Liver (tissue), 9 donors: Measurements from ENCODE around the gene TACSTD2. TPM values are rescaled to one million over a fixed set of nuclear protein-coding genes. Genes with fewer than 3 reads are reported as not detected.

Experiments used
- DNase-seq: peaks from one replicate; pipeline ENCODE4 v3.0.0-alpha.2; 2017; ENCODE audit warnings: low spot score
- H3K27ac ChIP-seq, 2 donors: one replicate each; pipeline ENCODE4 v1.7.0; 2013; ENCODE audit warnings: inconsistent platforms in 2 of 2, low read length in 2 of 2, control low read depth in 1 of 2, low read depth in 1 of 2, mild to moderate bottlenecking in 1 of 2
- H3K27me3 ChIP-seq, 4 donors: one replicate each; pipeline versions ENCODE4 v1.6.1 to v1.7.0; 2013; ENCODE audit warnings: low read length in 3 of 4, inconsistent platforms in 1 of 4, mild to moderate bottlenecking in 1 of 4, moderate library complexity in 1 of 4; ENCODE audit not compliant: control insufficient read depth in 4 of 4, insufficient read depth in 4 of 4
- H3K36me3 ChIP-seq, 4 donors: one replicate each; pipeline versions ENCODE4 v1.6.1 to v1.7.0; 2013; ENCODE audit warnings: low read length in 3 of 4, mild to moderate bottlenecking in 3 of 4, low read depth in 1 of 4, moderate library complexity in 1 of 4; ENCODE audit not compliant: control insufficient read depth in 4 of 4, insufficient read depth in 3 of 4
- H3K4me1 ChIP-seq, 4 donors: one replicate each; pipeline versions ENCODE4 v1.6.1 to v1.7.0; 2013; ENCODE audit warnings: low read length in 3 of 4, mild to moderate bottlenecking in 3 of 4, moderate library complexity in 1 of 4; ENCODE audit not compliant: control insufficient read depth in 4 of 4, insufficient read depth in 4 of 4
- H3K4me3 ChIP-seq, 3 donors: one replicate each; pipeline versions ENCODE4 v1.6.1 to v1.7.0; 2013; ENCODE audit warnings: low read length in 3 of 3, control low read depth in 1 of 3, low read depth in 1 of 3, mild to moderate bottlenecking in 1 of 3
- H3K9ac ChIP-seq, 2 donors: one replicate each; pipeline ENCODE4 v1.7.0; 2013; ENCODE audit warnings: low read length in 2 of 2, mild to moderate bottlenecking in 2 of 2, moderate library complexity in 2 of 2, control low read depth in 1 of 2, low read depth in 1 of 2
- H3K9me3 ChIP-seq, 4 donors: one replicate each; pipeline versions ENCODE4 v1.6.1 to v1.7.0; 2013; ENCODE audit warnings: low read length in 3 of 4; ENCODE audit not compliant: control insufficient read depth in 4 of 4
- ATF3 ChIP-seq: IDR thresholded peaks from 2 replicates; pipeline ENCODE4 v1.6.1; 2016; ENCODE audit warnings: antibody characterized with exemption
- CTCF ChIP-seq: fragments of 150-350 bp; IDR thresholded peaks from 2 replicates; pipeline ENCODE4 v1.5.1; 2017; ENCODE audit warnings: improper control_type of control experiment, low read depth, low read length; ENCODE audit not compliant: missing input control
- EGR1 ChIP-seq, 2 donors: IDR thresholded peaks; 2 replicates each; pipeline ENCODE4 v1.6.1; 2016 to 2018; ENCODE audit warnings: antibody characterized with exemption in 2 of 2, low read depth in 2 of 2
- FOXA1 ChIP-seq: IDR thresholded peaks from 2 replicates; pipeline ENCODE4 v1.6.1; 2016; ENCODE audit warnings: antibody characterized with exemption
- FOXA2 ChIP-seq: IDR thresholded peaks from 2 replicates; pipeline ENCODE4 v1.6.1; 2016; ENCODE audit warnings: antibody characterized with exemption
- GABPA ChIP-seq, 2 donors: IDR thresholded peaks in 1 of 2; conservative IDR thresholded peaks in 1 of 2; 2 replicates each; pipeline ENCODE4 v1.6.1; 2016; ENCODE audit warnings: antibody characterized with exemption in 2 of 2, mild to moderate bottlenecking in 1 of 2, moderate library complexity in 1 of 2
- HNF4A ChIP-seq, 2 donors: conservative IDR thresholded peaks; 2 replicates each; pipeline ENCODE4 v1.6.1; 2016; ENCODE audit warnings: antibody characterized with exemption in 2 of 2, mild to moderate bottlenecking in 2 of 2
- HNF4G ChIP-seq: IDR thresholded peaks from 2 replicates; pipeline ENCODE4 v1.6.1; 2016; ENCODE audit warnings: antibody characterized with exemption
- JUND ChIP-seq, 2 donors: IDR thresholded peaks; 2 replicates each; pipeline ENCODE4 v1.6.1; 2016; ENCODE audit warnings: antibody characterized with exemption in 2 of 2
- MAX ChIP-seq: IDR thresholded peaks from 2 replicates; pipeline ENCODE4 v1.6.1; 2016; ENCODE audit warnings: antibody characterized with exemption
- NR2F2 ChIP-seq: IDR thresholded peaks from 2 replicates; pipeline ENCODE4 v1.6.1; 2016; ENCODE audit warnings: antibody characterized with exemption
- RAD21 ChIP-seq, 2 donors: IDR thresholded peaks; 2 replicates each; pipeline ENCODE4 v1.6.1; 2016; ENCODE audit warnings: antibody characterized with exemption in 2 of 2, mild to moderate bottlenecking in 2 of 2
- REST ChIP-seq: IDR thresholded peaks from 2 replicates; pipeline ENCODE4 v1.6.1; 2016; ENCODE audit warnings: antibody characterized with exemption, mild to moderate bottlenecking
- RXRA ChIP-seq, 2 donors: IDR thresholded peaks; 2 replicates each; pipeline ENCODE4 v1.6.1; 2017 to 2018; ENCODE audit warnings: antibody characterized with exemption in 2 of 2, mild to moderate bottlenecking in 1 of 2
- SP1 ChIP-seq: IDR thresholded peaks from 2 replicates; pipeline ENCODE4 v1.6.1; 2018; ENCODE audit warnings: antibody characterized with exemption, mild to moderate bottlenecking
- TAF1 ChIP-seq: conservative IDR thresholded peaks from 2 replicates; pipeline ENCODE4 v1.6.1; 2016; ENCODE audit warnings: antibody characterized with exemption, mild to moderate bottlenecking
- YY1 ChIP-seq: IDR thresholded peaks from 2 replicates; pipeline ENCODE4 v1.6.1; 2016; ENCODE audit warnings: antibody characterized with exemption, mild to moderate bottlenecking
- ZBTB33 ChIP-seq: IDR thresholded peaks from 2 replicates; pipeline ENCODE4 v1.6.1; 2016; ENCODE audit warnings: antibody characterized with exemption
- WGBS: extraction: QIAGEN DNeasy Blood & Tissue Kit; methylation state at CpG from one replicate; pipeline ENCODE4 v1.1.7; 2013; 5-methylcytosine and 5-hydroxymethylcytosine counted together
- polyA plus RNA-seq, 2 donors: library from polyadenylated mRNA; stranded (reverse) in 1 of 2; unstranded in 1 of 2; fragments of 200-250 nt in 1 of 2; fragments of >200 nt in 1 of 2; fragmentation: Nextera tagmentation in 1 of 2; extraction: Ambion mirVana in 1 of 2; gene quantifications; one replicate each; pipeline versions ENCODE4 v1.2.1 to v1.2.3, GENCODE V29; 2013 to 2015
- total RNA-seq, 2 donors: library from RNA; depleted of rRNA; stranded (reverse); fragments of >200 nt; gene quantifications; one replicate each; pipeline ENCODE4 v1.2.3, GENCODE V29; 2014
- donor health status: healthy.
- donor health status: healthy.
- donor health status: healthy.
- donor health status: healthy.
- donor health status: healthy.

TACSTD2 gene
- total and polyA plus RNA-seq, 4 donors = 0.61 to 1.5 (median 1.1) TPM

GRCh38 chr1:58570817-58571216, 6.2 kb downstream of the TACSTD2 start:
- TF ChIP-seq YY1 (no peak), SP1 (no peak), TAF1 (no peak), RAD21 (IDR thresholded peaks at IDR 0.05) (no peak), RXRA (IDR thresholded peaks at IDR 0.05) (no peak), EGR1 (IDR thresholded peaks at IDR 0.05; ENCODE audit: low read depth in 2 of 2) (no peak), FOXA2 (no peak), GABPA (IDR thresholded peaks at IDR 0.05 in 1 of 2, conservative IDR thresholded peaks at IDR 0.05 in 1 of 2) (no peak), ATF3 (no peak), CTCF (no peak), REST (no peak), HNF4G (no peak), NR2F2 (no peak), HNF4A (conservative IDR thresholded peaks at IDR 0.05) (no peak), FOXA1 (no peak)
- H3K27ac ChIP-seq = no peak overlapping the region
- H3K36me3 ChIP-seq = no peaks in the 10 kb centered on the region
- H3K4me1 ChIP-seq = no peaks in the 10 kb centered on the region
- H3K9ac ChIP-seq = no peak overlapping the region
- H3K9me3 ChIP-seq = no peaks in the 10 kb centered on the region
- WGBS = 79% methylated on average over 2 of the region's 2 CpGs
- peaks cover 0 to 7% (median 2%) of the 10 kb centered on the region in 4 donors for H3K27me3 ChIP-seq
- H3K4me3 ChIP-seq = no peak overlapping the region
- no peak for DNase-seq

- Histone ChIP-seq H3K9ac (no peak overlapping the region), H3K4me3 (no peak overlapping the region), H3K4me1 (no peaks in the 10 kb centered on the region), H3K36me3 (no peaks in the 10 kb centered on the region), H3K27ac (no peak overlapping the region), H3K9me3 (no peaks in the 10 kb centered on the region), H3K27me3 (peaks cover 0 to 3% (median 1%) of the 10 kb centered on the region in 4 donors)
- no peak for DNase-seq
- TF ChIP-seq ZBTB33 = no peak
- TF ChIP-seq EGR1 (IDR thresholded peaks at IDR 0.05; ENCODE audit: low read depth in 2 of 2) = no peak
- TF ChIP-seq MAX = no peak
- no peak for TF ChIP-seq RXRA (IDR thresholded peaks at IDR 0.05)
- no peak for TF ChIP-seq HNF4G
- TF ChIP-seq TAF1 = no peak
- TF ChIP-seq ATF3 = no peak
- no peak for TF ChIP-seq NR2F2
- no peak for TF ChIP-seq JUND (IDR thresholded peaks at IDR 0.05)
- TF ChIP-seq CTCF = no peak
- no peak for TF ChIP-seq REST
- no peak for TF ChIP-seq YY1
- TF ChIP-seq HNF4A (conservative IDR thresholded peaks at IDR 0.05) = no peak
- TF ChIP-seq FOXA2 = no peak
- no peak for TF ChIP-seq FOXA1
- no peak for TF ChIP-seq SP1
Measured at GRCh38 chr1:58570094-58570493, 7.0 kb downstream of the TACSTD2 start.
